NCI-H69 (cell line): Measurements from ENCODE around the gene FAM240A.
A peak's percentile ranks its signal among the peaks of the same experiment; 100 is the strongest.
"Not testable (repeated sequence)": the region's sequence is repeated elsewhere in the genome, so short reads cannot be mapped to it uniquely, and the experiment has no call there.

ENCODE experiments used
- DNase-seq: peaks from one replicate; lab custom pipeline; 2025; lab: John Stamatoyannopoulos, UW

Gene FAM240A

GRCh38 chr3:46612324-46612723, at the start of gene FAM240A:
Gene FAM240A, plus strand, starts transcription at chr3:46612525. Its CDS starts 159 bp downstream, at chr3:46612684.
- no peak for DNase-seq

GRCh38 chr3:46564190-46565021, 47.9 kb upstream of the FAM240A start:
- no peak for DNase-seq

- DNase-seq, result no peak
These were observed 47.2 kb upstream of the FAM240A start for GRCh38 chr3:46565077-46565476.

- DNase-seq, result peak; percentile 3
These were observed 46.7 kb upstream of the FAM240A start for GRCh38 chr3:46565607-46566039.

GRCh38 chr3:46566040-46566641, 46.2 kb upstream of the FAM240A start, which contains the start of gene LRRC2:
Gene LRRC2, minus strand, starts transcription at chr3:46566302. Its CDS starts 14,711 bp downstream, at chr3:46551591.
- DNase-seq, result peak; percentile 39

GRCh38 chr3:46571684-46572083, 40.6 kb upstream of the FAM240A start:
- no peak for DNase-seq

DNA sequence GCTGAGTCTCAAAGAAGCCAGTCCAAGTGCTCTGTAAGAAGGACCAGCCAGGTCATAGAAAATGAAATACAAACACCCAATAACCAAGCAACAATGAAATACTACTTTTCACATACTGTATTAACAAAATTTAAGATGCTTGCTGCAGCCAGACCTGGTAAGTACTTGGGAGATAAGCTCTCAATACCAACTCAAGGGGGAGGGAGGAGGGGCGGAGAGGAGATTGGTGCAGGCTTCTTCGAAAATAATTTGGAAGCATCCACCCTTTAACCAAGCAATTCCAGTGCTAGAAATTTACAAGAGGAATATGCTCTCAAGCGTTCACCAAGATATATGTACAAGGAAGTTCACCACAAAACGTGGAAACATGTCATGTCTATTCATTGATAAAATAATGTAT, 38.6 kb upstream of the FAM240A start:
- DNase-seq, result no peak

- DNase-seq, result peak; percentile 49
These were observed 38.1 kb upstream of the FAM240A start for GRCh38 chr3:46574243-46574646.

GRCh38 chr3:46574881-46575576, 37.3 kb upstream of the FAM240A start:
- no peak for DNase-seq

- no peak for DNase-seq
These were observed 36.6 kb upstream of the FAM240A start for GRCh38 chr3:46575577-46576222.

DNA sequence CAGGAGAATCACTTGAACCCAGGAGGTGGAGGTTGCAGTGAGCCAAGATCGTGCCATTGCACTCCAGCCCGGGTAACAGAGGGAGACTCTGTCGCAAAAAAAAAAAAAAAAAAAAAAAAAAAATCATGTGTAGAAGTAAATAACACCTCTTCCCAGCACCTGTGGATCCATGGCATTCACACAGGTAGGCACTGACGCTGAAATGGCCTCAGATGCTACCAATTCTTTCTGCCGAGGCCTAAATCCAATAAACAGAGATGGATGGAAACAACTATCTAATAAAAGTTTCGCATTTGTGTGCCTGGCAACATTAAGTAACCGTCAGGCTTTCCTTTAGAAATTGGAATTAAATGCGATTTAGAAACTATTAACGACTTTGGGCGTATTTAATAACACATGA, 35.9 kb upstream of the FAM240A start:
- DNase-seq, result no peak

- DNase-seq, result no peak
These were observed 35.4 kb upstream of the FAM240A start for GRCh38 chr3:46576879-46577278.

DNA sequence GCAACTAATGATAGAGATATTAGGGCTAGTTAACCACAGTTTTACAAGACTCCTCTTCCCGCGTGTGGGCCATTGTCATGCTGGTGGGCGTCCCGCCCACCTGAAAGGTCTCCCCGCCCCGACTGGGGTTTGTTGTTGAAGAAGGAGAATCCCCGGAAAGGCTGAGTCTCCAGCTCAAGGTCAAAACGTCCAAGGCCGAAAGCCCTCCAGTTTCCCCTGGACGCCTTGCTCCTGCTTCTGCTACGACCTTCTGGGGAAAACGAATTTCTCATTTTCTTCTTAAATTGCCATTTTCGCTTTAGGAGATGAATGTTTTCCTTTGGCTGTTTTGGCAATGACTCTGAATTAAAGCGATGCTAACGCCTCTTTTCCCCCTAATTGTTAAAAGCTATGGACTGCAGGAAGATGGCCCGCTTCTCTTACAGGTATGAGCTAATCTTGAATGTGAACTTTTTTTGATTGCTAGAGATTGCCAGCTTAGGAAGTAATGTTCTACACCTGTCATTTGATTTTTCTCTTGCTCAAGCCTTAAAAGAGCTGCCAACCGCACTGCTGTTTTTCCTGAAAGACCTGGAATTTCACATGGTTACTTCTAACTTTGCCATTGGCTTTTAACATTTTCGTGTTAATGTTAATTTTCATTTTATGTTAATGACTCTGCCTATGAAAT, 34.6 kb upstream of the FAM240A start:
- not testable (repeated sequence) for DNase-seq

DNA sequence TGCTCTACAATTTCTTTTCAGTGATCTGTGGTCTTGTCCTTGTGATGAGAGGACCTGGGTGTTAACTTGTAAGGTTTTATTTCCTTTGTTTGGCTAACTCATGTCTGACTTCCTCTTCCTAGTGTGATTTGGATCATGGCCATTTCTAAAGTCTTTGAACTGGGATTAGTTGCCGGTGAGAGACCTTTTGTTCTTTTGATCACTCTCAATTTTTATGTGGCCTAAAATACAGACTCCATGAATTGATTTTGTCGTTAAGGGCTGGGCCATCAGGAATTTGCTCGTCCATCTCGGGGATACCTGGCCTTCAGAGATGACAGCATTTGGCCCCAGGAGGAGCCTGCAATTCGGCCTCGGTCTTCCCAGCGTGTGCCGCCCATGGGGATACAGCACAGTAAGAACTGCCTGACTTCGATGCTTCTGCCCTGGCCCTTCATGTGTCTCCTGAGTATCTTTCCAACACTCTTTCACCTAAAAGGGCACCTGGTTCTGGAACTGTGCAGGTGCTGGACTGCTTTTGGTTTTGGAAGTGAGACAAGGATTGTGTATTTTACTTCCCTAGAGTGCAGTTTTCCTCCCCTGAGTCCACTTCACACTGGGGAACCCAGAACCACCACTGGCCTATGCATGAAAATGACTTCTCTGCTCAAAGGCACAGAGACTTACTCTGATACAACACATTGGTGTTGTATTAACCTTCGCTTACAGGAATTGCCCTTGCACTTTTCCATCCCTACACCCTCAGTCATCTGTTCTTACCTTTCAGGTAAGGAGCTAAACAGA, 33.2 kb upstream of the FAM240A start:
- DNase-seq, result peak; percentile 78

DNA sequence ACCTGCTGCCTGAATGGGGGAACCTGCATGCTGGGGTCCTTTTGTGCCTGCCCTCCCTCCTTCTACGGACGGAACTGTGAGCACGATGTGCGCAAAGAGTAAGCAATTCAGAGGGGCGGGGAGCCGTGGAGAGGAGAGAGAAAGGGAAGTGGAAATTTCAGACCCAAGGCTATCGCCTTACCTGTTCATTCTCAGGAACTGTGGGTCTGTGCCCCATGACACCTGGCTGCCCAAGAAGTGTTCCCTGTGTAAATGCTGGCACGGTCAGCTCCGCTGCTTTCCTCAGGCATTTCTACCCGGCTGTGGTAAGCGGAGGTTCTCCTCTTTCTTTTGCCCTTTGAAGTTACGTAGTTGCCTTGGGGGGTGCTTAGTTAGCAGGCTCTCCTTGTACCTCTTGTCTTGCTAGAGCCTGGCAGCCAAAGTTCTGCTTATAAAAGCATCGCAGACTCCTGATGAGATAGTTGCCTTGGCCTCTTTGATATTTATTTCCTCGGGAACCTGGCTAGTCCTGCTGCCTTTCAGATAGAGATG, 32.5 kb upstream of the FAM240A start:
- no peak for DNase-seq

GRCh38 chr3:46580675-46581074, 31.6 kb upstream of the FAM240A start:
- DNase-seq, result no peak

GRCh38 chr3:46584598-46585467, 27.5 kb upstream of the FAM240A start:
- no peak for DNase-seq

DNA sequence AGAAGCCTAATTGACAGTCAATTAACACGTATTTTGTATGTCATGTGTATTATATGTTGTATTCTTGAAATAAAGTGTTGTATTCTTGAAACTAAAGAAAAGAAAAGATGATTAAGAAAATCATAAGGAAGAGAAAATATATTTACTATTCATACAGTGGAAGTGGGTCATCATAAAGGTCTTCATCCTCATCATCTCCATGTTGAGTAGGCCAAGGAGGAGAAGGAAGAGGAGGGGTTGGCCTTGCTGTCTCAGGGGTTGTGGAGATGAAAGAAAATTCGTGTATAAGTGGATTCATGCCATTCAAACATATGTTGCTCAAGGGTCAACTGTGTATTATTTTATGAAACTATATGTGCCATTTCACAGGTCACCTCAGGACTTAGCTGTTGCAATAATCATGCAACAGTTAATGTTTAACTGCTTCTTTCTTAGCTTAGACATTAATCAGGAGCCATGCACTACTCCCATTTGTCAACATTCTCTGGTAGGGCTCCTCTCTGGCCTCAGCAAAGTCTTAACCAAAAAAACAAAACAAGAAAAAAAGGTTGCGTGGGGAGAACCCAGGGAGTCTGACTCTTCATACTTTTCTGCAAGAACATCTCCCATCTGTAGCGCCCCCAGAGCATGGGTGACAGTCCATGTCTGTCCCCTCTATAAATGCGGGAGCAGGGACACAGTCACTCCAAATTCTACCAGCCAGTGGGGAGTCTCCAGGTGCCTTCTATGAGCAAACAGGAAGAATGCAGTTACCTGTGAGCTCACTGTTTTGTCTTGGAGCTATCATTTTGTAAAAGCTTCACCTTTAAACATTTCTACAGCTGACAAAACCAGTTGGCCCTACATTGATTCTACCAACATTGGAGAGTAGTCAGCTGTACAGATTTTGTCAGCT, 26.3 kb upstream of the FAM240A start:
- peak; percentile 4 for DNase-seq
